CD4-positive, alpha-beta T cell treated with Interleukin-15 for 4 hours (primary cell): Measurements from ENCODE around the gene KIAA0319L.
"Not testable (repeated sequence)": the region's sequence is repeated elsewhere in the genome, so short reads cannot be mapped to it uniquely, and the experiment has no call there.

ENCODE experiments used
- DNase-seq: peaks from one replicate; pipeline ENCODE4 v3.0.0-alpha.2; 2020; ENCODE audit warnings: low spot score

KIAA0319L gene

DNA sequence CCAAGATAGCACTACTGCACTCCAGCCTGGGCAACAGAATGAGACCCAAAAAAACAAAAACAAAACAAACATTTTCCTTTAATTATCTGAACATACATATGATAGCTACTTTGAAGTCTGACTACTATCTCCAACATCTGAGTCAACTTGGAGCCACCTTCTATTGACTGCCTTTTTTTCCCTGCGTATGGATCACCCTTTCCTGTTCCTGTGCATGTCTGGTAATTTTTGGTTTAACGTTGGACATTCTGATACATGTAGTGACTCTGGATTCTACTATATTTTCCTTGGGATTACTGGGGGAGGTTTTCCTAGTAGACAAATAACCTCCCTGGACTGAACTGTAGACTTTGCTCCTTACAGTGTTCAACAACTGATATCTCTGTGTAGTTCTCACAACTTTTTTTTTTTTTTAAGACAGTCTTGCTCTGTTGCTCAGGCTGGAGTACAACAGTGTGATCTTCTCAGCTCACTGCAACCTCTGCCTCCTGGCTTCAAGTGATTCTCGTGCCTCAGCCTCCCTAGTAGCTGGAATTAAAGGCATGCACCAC is 70.3 kb downstream of the KIAA0319L start:
- DNase-seq = no peak

DNA sequence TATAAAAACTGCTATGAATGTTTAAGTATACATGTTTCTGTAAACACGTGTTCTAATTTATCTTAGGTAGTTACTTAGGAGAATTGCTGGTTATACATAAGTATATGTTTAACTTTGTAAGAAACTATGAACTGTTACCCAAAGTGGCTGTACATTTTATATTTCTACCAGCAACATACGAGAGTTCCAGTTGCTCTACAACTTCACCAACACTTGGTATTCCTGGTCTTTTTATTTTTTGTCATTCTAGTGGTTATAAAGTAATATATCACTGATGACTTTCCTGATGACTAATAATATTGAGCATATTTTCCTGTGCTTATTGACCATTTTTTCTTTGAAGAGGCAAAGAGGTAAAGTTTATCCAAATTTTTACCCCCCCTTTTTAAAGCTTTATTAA is 76.0 kb downstream of the KIAA0319L start:
- no peak for DNase-seq

DNA sequence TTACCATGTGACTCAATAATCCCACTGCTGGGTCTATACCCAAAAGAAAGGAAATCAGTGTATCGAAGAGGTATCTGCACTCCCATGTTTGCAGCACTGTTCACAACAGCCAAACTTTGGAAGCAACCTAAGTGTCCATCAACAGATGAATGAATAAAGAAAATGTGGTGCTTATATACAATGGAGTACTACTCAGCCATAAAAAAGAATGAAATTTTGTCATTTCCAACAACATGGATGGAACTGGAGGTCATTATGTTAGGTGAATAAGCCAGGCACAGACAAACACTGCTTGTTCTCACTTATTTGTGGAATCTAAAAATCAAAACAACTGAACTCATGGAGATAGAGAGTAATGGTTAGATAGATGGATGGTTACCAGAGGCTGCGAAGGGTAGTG is 79.3 kb downstream of the KIAA0319L start:
- no peak for DNase-seq

DNA sequence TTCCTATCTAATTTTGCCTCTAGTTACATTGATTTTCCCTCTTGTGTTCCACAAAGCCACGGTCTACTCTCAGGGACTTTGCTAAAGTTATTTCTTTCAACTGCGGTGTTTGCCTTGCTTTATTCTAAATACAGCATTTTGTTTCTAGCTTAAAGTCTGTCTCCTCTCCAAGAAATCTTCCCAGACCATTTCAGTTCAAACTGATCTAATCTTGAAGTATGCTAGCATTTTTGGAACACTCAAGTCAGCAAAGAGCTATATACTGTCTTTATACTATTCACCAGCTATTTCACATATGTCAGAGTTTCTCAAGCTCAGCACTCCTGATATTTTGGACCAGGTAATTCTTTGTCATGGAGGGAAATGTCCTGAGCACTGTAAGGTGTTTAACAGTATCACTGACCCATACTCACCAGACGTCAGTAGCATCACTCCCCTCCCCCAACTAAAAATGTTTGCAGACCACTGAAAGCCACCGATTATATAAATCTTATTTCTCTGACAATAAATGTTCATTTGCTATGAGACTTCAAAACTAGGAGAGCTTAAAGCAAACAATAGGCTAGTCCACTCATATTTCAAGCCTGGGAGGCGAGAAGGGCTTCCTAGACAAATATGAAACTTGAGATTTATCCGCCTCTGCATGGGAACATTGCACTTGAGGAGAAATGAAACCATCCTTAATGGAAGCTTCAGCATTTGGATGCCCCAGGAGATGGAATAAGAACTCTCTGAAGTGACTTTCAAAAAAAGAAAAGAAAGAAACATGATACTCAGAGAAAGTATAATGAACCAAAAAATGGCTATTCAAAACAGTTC is 81.1 kb downstream of the KIAA0319L start:
- no peak for DNase-seq

DNA sequence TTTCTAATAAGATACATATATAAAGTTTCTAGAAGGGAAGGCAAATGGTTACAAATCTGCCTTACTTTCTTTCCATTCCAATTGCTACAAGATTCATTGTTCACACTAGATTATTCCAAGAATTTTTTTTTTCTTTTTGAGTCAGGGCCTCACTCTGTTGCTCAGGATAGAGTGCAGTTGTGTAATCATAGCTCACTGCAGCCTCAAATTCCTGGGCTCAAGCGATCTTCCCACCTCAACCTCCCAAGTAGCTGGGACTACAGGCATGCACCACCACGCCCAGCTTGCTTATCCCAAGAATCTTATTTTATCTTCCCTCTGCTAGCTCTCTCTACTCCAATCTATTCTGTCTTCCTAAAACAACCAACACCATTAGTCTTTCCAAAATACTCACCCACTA is 81.8 kb downstream of the KIAA0319L start:
- DNase-seq = no peak

DNA sequence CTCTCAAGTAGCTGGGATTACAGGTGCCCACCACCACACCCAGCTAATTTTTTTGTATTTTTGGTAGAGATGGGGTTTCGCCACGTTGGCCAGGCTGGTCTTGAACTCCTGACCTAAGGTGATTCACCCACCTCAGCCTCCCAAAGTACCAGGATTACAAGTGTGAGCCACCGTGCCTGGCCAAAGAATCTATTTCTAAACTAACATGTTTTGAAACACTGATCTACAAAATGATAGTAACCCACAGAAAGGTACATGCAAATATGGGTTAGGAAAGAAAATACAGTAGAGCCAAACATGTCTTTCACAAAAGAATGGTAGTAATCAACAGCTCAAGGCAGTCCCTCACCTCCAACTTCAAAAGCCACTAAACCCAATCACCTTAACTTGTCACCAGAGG is 84.0 kb downstream of the KIAA0319L start:
- not testable (repeated sequence) for DNase-seq

DNA sequence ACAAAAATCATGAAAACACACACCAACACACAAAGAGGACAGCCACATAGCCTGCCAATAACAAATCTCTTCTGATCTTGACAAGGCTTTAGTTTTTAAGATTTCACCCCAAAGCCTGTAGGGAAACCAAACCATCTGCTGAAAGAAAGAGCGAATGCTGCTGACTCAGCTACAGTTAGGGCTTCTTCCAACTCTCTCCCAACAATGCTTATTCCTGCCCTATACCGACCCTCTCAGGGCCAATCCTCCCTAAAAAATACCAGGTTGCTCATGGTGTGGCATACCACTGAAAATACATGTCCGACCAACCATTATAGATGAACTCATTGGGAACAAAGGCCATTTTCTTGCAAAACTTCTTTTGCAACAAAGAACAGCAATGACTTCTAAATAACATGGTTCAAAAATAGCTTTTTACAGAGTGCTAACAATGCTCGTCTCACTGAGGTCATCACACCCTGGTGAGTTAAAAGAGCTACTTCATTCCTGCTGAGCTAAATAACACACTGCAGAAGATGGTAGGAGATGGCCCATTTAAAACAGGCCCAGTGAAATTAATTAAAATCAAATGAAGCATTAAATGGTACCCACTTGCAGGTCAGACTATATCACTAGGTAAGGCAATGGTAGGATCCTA is 86.1 kb downstream of the KIAA0319L start:
- DNase-seq = no peak

DNA sequence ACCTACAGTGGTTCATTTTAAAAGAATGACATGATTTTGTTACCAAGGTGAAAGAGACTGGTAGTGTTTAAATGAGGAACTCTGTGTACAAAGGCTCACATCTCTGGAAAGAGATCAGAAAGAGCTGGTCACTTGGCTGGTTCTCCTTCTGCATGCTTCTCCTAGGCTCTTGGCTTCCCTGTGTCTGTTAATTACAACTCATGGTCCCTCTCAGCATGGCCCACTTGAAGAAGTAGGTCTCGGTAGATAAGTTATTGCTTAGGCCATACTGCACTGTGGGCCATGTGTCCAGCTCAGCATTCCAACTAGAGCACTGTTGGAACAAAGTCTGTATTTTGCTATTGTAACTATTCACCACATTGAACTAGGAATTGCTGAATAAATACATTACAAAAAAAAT is 91.1 kb downstream of the KIAA0319L start:
- no peak for DNase-seq

DNA sequence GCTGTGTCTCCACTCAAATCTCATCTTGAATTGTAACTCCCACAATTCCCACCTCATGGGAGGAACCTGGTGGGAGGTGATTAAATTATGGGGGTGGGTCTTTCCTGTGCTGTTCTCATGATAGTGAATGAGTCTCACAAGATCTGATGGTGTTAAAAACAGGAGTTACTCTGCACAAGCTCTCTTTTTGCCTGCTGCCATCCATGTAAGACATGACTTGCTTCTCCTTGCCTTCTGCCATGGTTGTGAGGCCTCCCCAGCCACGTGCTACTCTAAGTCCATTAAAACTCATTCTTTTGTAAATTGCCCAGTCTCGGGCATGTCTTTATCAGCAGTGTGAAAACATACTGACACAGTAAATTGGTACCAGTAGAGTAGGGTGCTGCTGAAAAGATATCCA is 93.5 kb downstream of the KIAA0319L start:
- DNase-seq = not testable (repeated sequence)

DNA sequence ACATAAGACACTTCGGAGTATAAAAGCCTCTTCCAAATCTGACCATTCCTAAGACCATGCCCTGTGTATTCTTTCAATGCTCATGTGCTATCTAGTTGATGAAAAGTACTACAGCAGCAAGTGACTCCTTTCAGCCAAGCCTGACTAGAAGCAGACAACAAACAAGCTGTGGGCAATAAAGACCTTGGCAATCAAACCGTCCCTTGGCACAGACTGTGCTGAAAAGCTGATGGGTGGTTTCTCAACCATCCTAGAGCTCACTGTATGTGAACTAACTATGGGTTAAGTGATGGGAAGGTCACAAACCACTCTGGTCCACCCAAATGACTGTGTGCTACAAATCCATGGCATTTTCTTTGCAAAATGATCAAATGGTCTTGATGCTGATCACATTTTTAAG is 94.0 kb downstream of the KIAA0319L start:
- no peak for DNase-seq

DNA sequence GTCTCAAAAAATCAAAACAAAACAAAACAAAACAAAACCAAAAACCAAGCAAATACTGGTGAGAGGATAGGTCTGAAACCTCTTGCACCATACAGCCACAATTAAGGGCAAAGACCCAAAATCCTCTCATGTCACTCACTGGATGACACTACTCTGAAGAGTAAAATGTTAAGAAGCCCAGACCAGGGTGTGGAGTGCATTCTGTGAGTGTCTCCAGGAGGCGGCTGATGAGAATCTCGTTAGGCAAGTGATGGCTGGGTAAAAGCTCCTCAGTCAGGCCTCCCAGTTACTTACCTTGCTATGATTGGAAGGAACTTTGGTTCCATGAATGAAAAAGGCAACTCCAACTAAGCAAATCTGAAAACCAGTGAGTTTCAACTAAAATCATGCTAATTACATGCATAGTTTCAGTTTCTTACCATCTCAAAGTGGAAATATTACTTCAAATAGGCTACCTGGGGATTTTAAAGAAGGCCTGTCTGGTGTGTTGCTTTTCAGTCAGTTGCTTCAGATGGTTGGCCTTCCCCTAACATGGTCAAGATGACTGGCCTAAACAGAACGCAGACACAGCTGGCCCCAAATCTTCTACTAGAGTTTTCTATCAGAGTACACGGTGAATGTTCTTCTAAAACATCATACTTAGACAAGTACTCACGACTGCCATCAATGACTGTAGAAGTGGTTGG is 95.1 kb downstream of the KIAA0319L start:
- DNase-seq = no peak

DNA sequence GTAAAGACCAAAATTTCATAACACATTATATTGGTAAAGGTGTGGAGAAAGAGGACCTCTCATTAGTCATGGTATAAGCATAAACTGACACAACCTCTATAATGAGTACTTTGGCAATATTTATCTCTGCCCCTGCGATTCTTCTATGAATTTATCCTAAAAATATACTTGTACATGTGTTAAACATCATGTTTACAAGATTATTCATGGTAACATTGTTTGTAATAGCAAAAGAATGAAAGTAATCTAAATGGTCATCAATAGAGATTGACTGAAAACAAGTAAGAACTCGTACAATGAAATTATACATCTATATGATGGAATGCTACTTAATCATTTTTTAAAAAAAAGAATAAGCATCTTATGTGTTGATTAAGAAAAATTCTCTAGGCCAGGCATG is 96.4 kb downstream of the KIAA0319L start:
- no peak for DNase-seq

DNA sequence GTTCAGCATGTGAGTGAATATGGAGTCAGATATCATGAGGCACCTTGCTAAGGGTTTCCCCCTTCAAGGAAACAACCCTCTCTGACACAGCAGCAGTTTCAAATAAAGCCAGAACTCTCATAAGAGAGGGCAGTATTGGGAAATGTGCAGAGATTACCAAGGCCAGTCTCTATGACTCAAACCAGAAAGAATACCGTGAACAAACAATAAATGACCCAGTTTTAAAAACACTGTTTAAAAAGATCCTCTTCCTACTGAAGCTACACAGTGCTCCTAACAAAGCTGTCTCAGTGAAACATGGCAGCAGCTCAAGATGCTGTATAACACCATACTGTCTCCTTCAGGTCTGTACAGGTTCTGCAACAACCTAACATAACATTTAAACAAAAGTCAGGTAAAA is 102.6 kb downstream of the KIAA0319L start:
- no peak for DNase-seq

DNA sequence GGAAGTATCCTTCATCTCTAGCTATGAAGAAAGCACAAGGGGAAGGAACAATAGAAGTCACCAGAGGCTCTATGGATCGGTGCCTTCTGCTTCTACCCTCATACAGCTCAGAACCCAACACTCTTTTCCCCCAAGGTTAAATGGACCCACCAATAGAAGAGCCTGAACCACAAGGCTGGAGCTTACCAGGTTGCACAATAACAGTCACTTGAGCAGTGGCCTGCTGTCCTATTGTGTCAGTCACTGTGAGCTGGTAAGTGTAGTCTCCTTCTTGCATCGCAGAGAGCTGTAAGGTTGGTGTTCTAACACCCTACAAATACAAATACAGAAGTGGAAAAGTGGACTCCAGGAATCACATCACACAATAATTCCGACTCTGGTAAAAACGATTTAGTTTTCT is 103.0 kb downstream of the KIAA0319L start:
- DNase-seq = no peak

DNA sequence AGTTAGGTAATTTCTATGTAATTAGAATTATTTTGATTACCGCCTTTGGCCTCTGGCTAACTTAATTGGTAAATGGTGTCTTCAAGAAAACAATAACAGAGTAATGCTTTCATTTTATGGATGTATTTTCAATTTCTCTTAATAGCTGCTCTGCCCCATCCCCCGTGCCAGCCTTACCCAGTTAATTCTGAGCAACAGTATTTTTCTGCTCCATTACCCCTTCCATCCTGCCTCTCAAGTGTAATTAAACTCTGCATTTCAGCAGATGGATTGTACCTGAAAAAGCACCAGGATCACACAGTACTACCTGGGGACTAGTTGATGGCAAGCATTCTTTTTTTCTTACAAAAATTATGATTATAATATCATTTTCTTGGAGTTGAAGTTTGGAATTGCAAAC is 104.2 kb downstream of the KIAA0319L start:
- DNase-seq = no peak

DNA sequence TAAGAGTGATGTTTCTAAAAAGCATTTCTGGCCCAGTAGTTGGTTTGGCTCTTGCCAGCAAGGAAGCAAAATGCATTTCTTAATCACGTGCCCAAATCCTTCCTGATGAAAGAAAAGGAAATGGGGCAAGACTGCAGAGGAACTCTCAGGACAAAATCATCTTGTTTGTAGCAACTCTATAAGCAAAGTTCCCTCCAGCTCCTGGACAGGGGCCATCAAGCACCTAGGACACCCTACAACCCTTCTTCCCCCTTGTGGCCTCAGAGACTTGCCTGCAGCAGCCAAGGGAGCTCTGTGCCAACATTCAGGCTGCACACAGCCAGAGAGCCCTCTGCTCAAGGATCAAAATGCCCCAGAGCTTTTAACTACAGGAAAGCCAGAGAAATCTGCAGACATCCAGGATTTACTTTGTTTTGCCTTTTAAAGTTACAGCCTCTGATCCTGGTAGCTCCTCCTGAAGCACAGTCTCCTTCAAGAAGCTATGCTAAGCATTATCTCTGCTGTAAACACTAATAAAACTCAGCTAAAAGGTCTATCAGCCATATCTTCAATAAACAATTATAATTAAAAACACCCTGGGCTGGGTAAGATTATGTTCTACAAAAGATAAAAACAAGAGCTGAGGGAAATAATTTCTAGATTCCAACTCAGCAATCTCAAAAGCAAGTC is 105.0 kb downstream of the KIAA0319L start:
- no peak for DNase-seq

DNA sequence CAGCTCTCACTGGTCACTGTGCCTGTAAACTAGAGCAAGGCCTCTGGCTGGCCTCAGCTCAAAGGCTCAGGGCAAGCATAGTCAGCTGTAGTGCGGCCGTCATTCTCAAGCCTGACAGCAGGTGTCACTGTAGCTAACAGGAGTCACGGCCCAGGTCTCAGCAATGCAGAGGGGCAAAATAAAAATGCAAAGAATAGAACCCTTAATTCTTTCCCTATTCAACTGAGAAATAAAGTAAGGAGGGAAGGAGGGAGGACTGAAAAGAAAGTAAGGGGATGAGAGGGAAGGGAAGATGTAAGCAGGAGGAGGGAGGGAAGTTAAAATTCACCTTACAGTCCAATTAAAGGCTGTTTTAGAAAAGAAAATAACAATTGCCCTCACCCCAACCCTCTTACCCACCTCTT is 106.1 kb downstream of the KIAA0319L start:
- DNase-seq = peak; percentile 76

DNA sequence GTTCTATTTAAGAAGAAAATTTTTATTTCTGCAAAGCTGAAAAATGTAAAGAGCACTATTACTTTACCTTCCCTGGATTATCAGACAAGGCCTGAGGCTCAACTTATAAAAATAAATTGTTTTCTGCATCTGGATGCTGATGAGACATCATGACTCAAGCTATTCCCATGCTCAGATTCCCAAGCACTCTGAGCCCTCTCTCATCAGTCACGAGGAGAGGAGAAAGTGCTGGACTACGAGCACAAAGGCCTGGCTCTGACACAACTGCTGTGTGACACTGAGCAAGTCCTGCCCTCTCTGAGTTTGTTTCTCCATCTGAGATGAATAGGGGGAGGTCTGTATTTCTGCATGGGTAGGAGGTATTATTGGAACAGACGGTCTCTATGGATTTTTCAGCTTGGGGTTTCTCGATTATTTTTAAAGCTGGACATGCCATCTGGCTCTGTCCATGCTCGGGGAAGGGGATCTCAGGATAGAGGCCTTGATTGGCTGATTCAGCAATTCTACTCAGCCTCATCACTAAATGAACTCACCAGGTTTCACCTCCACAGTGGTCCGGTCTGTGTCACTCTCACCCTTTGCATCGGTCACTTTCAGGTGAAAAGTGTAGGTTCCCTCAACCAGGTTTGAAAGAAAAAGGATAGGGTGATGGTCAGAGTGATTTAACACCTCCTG is 107.7 kb downstream of the KIAA0319L start:
- no peak for DNase-seq

DNA sequence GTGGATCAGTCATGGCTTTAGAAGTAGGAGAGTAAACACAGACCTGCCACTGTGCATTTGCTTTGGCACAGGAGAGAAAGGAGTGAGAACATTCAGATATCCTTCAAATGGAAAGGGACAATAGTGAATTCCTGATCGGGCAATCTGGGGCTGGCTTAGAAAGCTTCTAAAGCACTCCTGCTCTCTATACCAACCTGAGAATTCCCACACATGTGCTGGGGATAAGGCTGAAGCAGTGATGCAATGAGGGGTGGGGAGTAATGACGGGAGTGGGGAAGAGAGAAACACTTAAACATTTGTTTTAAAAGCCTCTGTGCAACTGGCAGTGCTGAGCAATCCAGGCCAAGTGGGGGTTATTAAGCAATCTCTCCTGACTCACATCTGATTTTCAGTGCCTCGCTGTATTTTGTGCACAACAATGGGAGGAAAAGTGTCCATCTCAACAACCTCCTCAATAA is 108.8 kb downstream of the KIAA0319L start:
- DNase-seq = no peak

DNA sequence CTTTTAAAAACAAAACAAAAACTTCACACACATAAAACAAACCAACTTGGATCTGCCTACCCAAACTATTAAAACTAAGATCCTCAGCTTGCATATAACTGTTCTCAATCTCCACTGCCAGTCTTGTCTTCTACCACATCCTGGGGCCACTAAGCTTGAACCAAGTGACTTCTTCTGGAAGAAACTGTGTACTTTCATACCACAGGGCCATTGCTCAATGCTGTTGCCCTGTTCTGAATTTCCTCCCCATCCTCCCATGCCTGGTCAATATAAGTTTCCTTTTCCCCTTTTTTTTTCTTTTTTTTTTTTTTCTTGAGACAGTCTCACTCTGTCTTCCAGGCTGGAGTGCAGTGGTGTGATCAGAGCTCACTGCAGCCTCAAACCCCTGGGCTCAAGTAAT is 109.9 kb downstream of the KIAA0319L start:
- no peak for DNase-seq

DNA sequence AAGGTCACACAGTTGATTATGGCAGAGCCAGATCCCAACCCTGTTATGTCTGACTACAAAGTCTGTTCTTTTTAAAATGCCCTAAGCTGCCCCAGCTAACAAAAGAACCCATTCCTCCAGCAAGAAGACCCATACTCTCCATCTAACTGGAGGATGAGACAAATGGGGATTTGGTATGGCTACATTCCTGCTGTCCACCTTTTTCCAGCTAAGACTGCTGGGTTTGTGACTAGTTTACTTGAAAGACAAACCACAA is 112.8 kb downstream of the KIAA0319L start:
- no peak for DNase-seq
